GM18517 (cell line): ENCODE results near the gene CPXM1.

Experiments used
- ATAC-seq: cut with Tn5 transposase; IDR thresholded peaks from one replicate; pipeline ENCODE4 v1.9.1; 2021; ENCODE audit warnings: mild to moderate bottlenecking, moderate library complexity; ENCODE audit not compliant: unreplicated experiment

CPXM1 gene

GRCh38 chr20:2750491-2751251, 49.8 kb downstream of the CPXM1 start:
- no peak for ATAC-seq

- ATAC-seq: no peak
Observed at GRCh38 chr20:2749951-2750490, 50.4 kb downstream of the CPXM1 start.

- ATAC-seq: no peak
Observed at GRCh38 chr20:2749343-2749950, 51.0 kb downstream of the CPXM1 start.

- no peak for ATAC-seq
Observed at GRCh38 chr20:2748551-2749342, 51.7 kb downstream of the CPXM1 start.

GRCh38 chr20:2747676-2748235, 52.7 kb downstream of the CPXM1 start:
- ATAC-seq: no peak

GRCh38 chr20:2746636-2747265, 53.7 kb downstream of the CPXM1 start:
- ATAC-seq: no peak

GRCh38 chr20:2745936-2746635, 54.3 kb downstream of the CPXM1 start:
- ATAC-seq: no peak

- ATAC-seq: no peak
Observed at GRCh38 chr20:2745060-2745910, 55.1 kb downstream of the CPXM1 start.
